NT2/D1 (cell line): ENCODE measurements around the gene MTHFD2.

Source experiments
- SUZ12 ChIP-seq: IDR thresholded peaks from 2 replicates; pipeline ENCODE4 v1.6.1; 2011; ENCODE audit not compliant: insufficient read length, insufficient read depth; ENCODE audit errors: extremely low read depth
- YY1 ChIP-seq: IDR thresholded peaks from 2 replicates; pipeline ENCODE4 v1.6.1; 2011; ENCODE audit not compliant: insufficient read length, insufficient read depth
- ZNF274 ChIP-seq: IDR thresholded peaks from 2 replicates; pipeline ENCODE4 v1.6.1; 2011; ENCODE audit warnings: mild to moderate bottlenecking, low read depth, low read length

DNA sequence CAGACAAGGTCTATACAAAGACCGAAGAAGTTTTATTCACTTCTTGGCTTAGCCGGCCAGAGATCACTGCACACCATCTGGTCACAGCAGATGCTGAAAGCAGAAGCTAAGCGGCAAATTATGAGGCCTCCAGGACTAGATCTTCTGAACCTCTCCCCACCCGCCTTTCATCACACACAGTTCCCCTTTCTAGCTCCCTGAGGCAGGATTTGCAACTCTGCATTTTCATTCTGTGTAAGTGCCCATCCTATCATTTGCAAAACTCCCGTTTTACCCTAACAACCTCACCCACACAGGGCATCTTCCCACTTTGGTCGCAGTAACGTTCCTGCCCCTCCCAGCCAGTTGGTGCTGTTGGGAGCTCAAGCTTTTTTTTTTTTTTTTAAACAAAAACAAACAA is 16.7 kb upstream of the MTHFD2 start:
- TF ChIP-seq ZNF274 = no peak
- TF ChIP-seq SUZ12 = no peak
- no peak for TF ChIP-seq YY1
